HG03378 (cell line): ENCODE results near the gene OR2D2.
"Not testable (repeated sequence)": the region's sequence is repeated elsewhere in the genome, so short reads cannot be mapped to it uniquely, and the experiment has no call there.

Experiments
- ATAC-seq: cut with Tn5 transposase; IDR thresholded peaks from one replicate; pipeline ENCODE4 v1.9.1; 2021; ENCODE audit warnings: mild to moderate bottlenecking, moderate library complexity; ENCODE audit not compliant: unreplicated experiment

The OR2D2 gene

DNA sequence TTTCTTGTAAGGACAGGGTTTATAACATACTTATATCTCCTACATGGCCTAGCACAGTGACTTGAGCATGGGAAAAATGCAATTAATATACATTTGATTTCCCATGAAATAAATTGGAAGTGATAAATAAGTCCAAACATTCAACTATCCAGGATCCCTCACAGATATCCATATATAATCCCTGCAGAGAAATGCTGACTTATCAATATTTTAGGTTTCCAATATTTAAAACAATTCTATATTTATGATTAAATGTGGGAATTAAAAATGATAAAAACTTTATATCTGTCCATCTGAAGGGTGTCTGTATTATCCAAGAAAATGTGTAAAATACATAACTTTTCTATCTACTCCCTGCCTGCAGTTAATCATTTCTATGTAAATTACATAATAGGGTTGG lies 9.5 kb downstream of the OR2D2 start:
- ATAC-seq: no peak

DNA sequence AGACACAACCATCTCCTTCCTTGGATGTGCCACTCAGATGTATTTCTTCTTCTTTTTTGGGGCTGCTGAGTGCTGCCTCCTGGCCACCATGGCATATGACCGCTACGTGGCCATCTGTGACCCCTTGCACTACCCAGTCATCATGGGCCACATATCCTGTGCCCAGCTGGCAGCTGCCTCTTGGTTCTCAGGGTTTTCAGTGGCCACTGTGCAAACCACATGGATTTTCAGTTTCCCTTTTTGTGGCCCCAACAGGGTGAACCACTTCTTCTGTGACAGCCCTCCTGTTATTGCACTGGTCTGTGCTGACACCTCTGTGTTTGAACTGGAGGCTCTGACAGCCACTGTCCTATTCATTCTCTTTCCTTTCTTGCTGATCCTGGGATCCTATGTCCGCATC lies 15.4 kb downstream of the OR2D2 start:
- no peak for ATAC-seq

DNA sequence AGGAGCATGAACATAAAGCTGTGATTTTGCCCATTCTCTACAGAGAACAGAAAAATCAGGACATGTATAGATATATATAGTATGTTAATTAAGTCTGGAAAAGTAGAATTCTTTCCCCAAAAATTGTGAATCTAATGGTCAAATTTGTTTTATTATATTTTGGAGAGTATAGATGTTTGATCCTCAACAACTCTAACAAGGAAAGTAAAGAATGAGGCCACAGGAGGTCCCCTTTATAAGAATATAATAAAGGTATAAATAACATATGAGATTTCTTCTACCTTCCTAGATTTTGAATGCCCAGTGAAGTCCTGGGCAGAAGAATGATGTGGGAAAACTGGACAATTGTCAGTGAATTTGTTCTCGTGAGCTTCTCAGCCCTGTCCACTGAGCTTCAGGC lies 16.0 kb downstream of the OR2D2 start, which contains the start of gene OR10A4:
Gene OR10A4 (plus strand): TSS at position 301 of the 400 bp plus-strand sequence. CDS start 23 bp downstream, at position 324.
- ATAC-seq: no peak

DNA sequence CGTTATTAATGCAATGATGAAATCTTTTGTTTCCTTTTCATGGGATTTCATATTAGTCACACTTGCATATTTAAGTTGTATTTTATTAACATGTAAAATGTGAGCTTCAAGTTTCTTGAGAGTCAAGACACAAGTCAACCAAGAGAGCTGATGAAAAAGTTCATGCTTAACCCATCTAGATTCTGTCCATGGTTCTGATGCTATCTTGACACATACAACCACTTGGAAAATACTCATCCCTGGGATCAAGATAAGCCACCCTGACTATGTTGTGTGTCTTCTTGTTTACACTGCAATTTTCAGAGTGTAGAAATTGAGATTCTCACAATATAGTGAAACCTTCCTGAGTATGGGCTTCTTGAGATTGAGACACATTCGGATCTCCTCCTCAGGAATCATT lies 16.5 kb downstream of the OR2D2 start:
- ATAC-seq: no peak

DNA sequence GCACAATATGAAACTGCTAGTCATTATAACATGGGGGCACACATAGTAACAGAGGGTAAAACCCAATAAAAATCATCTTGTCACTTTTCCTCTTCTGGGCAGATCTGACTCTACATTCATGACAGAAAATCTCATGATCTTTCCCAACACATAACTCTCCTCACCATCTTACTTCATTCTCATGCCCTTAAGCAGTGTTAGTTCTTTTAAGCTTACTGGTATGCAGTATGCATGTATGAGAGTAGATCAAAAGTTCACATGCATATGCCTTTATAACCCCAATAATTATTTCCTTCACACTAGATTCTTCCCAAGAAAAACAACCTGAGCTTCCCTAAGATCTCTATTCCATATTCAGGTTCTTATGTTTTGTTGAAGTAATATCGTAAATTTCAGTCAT lies 21.0 kb downstream of the OR2D2 start:
- ATAC-seq: no peak

DNA sequence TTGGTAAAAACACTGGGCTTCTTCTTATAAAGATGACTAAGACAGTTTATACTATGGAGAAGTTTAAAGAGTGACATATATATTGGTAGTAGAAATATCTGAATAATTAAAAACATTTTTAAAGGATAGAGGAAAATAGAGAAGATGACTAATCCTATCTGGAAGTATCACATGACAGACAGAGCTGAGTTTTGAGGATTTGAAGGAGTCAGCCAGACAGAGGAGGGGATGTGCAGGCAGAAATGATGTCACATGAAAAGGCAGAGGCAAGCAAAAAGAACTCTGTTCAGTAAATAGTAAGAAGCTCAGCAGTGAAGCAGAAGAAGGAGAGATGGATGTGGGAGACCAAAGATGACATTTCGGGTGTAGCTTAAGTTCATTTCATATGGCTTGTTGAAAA lies 27.9 kb downstream of the OR2D2 start:
- no peak for ATAC-seq

DNA sequence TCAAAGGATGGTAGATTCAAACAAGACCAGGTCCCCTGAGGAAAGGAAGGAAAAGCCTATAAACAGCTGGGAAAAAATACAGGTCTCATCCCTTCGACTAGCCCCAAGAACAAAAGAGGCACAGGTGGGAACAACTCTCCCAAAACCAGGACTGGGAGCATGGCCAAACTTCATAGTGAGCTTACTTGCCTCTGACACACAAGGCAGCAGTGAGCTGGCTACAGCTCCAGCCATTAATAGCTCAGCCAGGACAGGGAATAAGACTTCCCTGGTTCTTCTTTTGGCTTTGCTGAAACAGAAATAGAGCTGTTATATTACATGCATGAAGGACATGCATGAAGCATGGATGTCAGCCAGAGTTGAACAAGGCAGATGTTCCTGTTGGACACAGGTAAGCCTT lies 29.3 kb downstream of the OR2D2 start, which contains the start of gene OR10A2:
Gene OR10A2 (plus strand): TSS at position 97 of the 400 bp plus-strand sequence. CDS start 6,698 bp downstream, outside the sequence.
- no peak for ATAC-seq

DNA sequence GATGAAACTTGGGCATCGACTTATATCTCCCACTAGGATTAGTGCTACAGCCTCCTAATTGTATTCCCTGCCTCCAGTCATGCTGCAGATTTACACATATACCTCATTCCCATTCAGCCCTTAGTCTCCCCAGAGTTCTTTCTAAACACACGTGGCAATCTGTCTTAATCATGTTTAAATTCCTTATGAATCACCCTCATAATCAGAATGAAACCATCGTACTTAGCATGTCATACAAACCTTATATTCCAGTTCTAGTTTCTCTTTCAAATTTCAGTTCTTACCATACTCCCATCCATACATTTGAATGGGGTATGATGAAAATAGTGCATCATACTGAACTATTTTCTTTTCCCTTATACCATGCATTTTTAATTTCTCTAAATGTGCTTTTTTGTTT lies 35.4 kb downstream of the OR2D2 start:
- ATAC-seq: peak; percentile 90

DNA sequence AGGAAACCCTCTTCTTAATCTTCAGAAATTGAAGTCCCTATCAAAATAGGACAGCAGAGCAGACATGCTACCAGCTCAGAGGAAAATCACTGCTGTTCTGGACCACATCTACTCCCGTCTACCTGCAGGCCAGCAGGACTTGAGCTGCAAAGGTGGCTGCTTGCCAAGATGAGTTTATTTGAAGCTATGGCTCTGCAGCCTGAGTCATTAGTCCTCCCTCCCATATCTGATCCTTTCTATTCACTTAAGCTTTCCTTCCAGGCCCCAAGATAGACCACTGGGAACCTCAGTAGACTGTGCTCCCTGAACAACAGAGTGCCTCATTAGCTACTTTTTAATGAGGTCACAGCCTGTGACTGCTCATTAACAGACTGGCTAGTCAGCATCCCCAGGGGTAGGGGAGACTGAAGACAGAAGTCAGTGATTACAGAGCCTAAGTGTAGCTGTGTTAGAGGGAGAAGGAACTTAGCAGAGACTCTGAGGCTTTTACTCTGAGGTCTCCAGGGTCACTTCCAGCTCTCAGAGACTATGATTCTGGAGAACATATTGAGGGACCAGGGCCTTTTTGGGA lies 36.2 kb downstream of the OR2D2 start:
- no peak for ATAC-seq

DNA sequence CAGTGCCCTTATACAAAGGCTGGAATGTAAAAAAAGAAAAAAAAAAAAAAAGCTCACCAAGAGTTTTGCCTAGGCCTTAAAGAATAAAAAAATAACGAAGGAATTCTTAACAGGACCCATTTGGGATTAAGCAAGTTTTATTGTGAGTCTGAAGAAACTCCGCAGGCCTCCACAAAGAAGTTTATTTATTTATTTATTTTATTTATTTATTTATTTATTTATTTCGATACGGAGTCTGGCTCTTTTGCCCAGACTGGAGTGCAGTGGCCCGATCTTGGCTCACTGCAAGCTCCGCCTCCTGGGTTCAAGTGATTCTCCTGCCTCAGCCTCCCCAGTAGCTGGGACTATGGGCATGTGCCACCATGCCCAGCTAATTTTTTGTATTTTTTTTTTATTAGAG lies 37.5 kb downstream of the OR2D2 start:
- not testable (repeated sequence) for ATAC-seq

DNA sequence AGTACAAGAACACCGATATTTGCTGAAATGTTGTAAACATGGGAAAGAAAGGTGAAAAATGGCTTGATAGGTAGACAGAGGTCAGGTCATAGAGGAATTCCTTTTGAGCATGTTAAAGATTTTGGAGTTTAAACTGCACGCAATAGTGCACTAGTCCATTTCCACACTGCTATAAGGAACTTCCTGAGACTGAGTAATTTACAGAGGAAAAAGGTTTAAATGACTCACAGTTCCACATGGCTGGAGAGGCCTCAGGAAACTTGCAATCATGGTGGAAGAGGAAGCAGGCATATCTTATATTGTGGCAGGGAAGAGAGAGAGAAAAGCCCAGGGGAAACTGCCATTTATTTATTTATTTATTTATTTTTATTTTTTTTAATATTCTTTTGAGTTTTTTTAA lies 41.8 kb downstream of the OR2D2 start:
- ATAC-seq: no peak

DNA sequence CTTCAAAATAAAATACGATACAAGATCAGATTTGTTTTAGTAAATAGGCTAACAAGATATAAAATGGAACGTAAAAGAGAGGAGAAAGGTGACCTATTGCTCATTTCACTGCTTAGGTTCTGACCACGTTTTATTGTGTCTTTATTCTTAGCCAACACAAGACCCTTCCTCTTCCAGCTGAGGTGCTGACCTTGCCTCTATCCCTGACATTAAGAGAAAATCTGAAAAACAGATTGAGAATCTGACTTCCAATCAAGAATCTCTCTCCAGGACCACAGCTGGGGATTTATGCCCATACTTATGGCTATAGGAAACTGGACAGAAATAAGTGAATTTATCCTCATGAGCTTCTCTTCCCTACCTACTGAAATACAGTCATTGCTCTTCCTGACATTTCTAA lies 46.9 kb downstream of the OR2D2 start, which contains the start of gene OR10A5:
Gene OR10A5 (plus strand): TSS at position 301 of the 400 bp plus-strand sequence. CDS start 0 bp downstream, at position 301.
- no peak for ATAC-seq

DNA sequence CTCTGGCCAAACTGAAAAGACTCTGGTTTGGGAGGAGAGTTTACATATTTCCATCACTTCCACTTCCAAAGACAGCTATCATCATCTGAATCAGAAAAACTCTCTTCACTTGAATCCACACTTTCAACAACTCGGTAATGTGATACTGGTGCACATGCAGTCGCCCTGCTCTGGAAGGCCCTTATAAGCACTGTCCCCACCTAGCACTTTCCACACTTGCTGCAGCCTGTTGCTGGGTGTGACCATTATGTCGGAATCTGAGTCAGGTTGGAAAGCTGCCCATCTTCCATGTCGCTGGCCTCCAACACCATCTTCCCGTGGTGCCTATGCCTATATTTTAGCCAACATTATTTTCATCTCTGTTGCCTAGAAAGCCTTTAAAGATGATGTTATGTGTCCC lies 47.9 kb downstream of the OR2D2 start:
- ATAC-seq: no peak

DNA sequence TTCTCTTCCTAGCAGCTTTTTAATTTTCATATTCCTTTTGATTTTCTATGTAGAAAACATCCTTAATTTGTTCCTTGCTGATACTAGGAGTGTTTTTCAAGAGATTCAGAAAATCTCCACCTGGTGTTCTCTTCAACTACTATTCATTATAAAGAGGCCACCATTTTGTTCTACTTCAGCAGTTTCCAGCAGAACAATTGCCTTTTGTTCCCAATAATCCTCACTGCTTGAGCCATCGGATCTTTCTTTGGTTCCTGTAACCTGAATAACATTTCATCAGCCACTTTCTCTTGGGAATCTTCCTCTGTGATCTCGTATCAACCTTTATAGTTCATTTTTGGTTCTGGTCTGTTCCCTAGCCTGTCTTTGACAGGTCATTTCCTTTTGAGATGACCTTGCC lies 48.6 kb downstream of the OR2D2 start:
- ATAC-seq: no peak

DNA sequence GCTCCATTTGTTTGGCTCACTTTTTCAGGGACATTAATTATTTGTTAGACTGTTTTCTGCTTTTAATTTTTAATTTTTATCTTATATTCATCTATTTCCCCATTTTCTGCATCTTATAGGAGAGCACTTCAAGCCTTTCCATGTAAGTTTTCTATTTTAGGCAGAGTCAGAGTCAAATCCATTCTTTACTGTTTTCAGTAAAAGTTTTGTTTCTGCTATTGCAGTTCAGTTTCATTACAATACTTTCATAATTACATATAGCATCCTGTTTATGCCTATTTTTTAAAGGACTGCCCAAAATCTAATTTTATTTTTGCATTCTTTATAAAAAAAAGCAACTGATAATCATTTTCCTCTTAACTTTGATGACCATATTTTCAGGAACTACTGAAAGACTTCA lies 50.6 kb downstream of the OR2D2 start:
- ATAC-seq: no peak
